GM18517 (cell line): ENCODE measurements around the gene SPON2.

Experiments
- ATAC-seq: cut with Tn5 transposase; IDR thresholded peaks from one replicate; pipeline ENCODE4 v1.9.1; 2021; ENCODE audit warnings: mild to moderate bottlenecking, moderate library complexity; ENCODE audit not compliant: unreplicated experiment

The SPON2 gene

GRCh38 chr4:1172971-1173757, 781 bp upstream of the SPON2 start:
- ATAC-seq: no peak

DNA sequence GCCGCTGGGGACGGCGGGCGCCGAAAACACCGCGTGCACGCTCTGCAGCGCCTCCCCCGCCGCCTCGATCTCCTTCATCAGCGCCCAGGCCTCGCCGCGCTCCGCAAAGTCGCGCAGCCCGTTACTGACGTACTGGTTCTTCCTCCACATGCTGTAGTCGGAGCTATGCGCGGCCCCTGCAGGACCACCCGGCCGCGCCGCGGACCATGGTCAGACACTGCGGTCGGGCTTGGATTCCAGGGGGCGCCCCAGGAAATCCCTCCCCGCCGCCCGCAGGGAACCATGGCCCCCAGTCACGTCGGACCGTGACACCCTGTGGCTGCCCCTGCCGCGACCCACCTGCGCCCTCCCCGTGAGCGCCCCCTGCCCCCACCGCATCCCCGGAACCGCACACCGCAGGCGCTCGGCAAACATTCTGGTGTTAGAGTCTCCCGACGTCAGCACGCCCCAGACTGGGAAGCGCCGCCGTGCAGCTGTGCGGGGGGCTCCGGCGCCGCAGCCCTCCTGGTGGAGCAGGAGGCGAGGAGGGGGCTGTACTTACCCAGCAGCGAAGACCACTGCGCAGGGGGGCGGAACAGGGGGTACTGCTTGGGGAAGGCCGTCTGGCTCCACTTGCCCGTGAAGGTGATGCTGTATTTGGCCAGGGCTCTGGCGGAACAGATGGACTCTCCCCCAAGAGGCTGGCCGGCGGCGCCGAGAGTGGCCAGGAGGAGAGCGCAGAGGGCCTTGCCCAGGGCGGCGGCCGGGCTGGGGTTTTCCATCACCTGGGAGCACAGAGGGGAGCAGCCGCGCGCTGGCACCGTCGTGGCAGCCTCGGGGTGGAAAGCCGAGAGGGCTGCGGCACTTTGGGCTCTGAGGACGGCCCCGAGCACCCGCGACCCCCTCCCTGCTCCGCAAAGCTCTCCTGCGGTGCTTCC, 814 bp downstream of the SPON2 start:
- ATAC-seq: no peak

- ATAC-seq: no peak
Observed at GRCh38 chr4:1170976-1171310, 1.4 kb downstream of the SPON2 start.

DNA sequence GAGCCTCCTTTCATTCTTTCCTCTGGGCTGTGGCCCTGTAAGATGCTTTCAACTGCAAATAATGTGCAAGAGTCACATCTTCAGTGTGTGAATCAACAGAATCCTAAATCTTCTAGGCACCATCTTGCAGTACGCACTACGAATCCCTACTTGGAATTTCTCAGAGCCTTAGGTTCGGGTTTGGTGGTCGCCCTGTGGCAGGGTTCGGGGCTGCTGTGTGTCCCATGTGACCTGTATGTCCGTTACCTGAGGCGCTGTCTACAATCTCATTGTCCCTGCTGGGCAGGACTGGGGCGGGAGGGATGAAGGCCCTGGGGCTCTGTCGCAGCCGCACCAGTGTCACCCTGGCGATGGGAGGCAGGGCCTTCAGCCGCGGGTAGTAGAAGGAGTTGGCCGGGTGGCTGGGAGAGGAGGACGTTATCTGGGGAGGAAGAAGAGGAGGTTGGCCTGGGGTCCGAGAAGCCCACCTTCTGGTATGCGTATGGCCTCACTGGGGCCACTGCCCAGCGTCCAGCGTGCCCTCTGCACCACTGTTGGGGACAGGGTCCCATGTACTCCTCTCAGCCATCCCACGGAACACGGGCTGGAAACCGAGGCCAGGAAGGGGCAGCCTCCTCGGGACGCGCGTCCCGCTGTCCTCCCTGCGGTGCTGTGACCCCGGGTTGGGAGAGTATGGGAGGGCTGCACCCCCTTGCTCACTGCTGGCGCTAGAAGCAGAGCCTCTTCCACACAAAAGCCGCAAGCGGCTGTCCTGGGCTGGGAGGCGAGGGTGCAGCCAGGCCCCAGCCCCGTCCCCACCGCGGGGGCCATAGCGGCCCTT, 2.0 kb downstream of the SPON2 start:
- no peak for ATAC-seq

GRCh38 chr4:1169691-1170096, 2.7 kb downstream of the SPON2 start:
- ATAC-seq: no peak

DNA sequence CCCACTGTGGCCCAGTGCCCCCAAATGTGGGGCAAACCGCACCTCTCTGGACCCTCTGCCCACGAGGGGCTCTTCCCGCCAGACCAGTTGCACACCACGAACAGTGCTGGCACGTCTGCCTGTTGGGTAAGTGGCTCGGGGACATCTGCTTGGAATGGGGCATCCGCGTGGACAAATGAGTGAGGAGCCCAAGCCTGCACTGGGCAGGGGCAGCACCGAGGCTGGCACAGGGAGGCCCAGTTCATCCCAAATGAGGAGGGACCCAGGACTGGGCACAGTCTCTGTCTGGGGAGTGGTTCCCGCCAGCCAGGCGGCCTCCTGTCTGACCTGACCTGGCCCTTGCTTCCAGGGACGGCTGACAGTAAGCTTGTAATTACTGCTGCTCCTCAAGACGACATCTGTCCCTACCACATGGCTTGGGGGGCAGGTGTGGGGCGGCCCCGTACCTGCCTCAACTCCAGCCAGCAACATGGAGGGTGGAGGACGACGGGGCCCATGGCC, 3.2 kb downstream of the SPON2 start:
- no peak for ATAC-seq

GRCh38 chr4:1168191-1169101, 3.9 kb downstream of the SPON2 start:
- no peak for ATAC-seq

- peak; percentile 89 for ATAC-seq
Observed at GRCh38 chr4:1167244-1167949, 5.0 kb downstream of the SPON2 start.

- peak; percentile 8 for ATAC-seq
Observed at GRCh38 chr4:1166509-1167243, 5.7 kb downstream of the SPON2 start.

- ATAC-seq: no peak
Observed at GRCh38 chr4:1164956-1165545, 7.3 kb downstream of the SPON2 start.

DNA sequence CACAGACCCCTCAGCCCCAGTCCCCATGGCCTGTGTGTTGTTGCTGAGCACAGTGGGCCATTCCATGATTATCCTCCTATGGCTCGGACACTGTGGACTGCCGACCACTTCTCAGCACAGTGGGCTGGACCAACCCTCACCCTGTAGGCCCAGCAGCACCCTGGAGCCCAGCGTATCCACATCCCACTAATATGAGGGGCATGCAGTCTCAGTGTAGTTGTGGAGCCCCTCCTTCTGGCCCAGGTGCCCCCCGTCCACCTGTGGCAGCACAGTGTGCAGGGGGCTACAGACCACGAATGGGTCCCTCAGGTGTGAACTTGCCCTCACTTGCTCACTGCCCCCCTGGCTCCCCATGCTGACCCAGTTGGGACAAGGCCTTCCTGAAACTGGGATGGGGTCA, 7.9 kb downstream of the SPON2 start:
- ATAC-seq: no peak

DNA sequence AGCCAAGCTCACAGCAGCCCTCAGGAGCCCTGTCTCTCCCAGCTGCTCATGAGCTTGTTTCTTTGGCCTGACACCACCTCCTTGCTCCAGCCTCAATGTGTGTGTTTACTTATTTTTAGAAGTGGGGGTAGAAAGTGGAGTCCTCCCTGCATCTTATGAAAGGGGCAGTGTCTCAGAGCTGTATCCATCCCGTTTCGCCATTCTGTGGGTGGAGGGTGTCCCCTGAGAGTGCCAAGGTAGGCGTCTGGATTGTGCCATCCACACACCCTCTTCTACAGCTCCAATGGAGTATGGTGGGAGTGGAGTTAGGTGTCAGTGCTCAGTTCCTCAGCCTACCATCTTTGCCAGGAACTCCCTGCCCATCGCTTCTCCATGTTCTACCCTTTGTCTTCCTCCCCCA, 8.3 kb downstream of the SPON2 start:
- no peak for ATAC-seq

GRCh38 chr4:1160351-1160750, 12.0 kb downstream of the SPON2 start:
- no peak for ATAC-seq

DNA sequence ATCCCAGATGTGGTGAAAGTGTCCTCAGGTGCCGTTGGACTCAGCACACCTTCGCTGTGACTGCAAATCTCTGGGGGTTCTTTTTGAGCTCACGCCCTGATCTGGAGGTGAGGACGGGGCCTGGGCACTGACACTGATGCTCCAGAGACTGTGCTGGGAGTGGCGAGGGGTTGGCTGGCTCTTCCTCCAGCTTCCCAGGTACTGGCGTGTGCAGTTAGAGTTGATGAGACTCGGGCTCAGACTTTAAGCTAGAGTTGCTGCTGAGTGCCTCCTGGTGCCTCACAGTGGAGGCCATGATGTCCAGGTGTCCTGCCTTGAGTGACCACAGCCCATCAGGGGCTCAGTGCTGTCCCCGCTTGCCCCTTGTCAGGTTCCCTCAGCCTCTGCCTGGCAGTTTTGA, 16.3 kb downstream of the SPON2 start:
- ATAC-seq: no peak

- ATAC-seq: no peak
Observed at GRCh38 chr4:1155314-1155713, 17.1 kb downstream of the SPON2 start.

- ATAC-seq: no peak
Observed at GRCh38 chr4:1154523-1155182, 17.7 kb downstream of the SPON2 start.

GRCh38 chr4:1154126-1154522, 18.3 kb downstream of the SPON2 start:
- ATAC-seq: no peak

- no peak for ATAC-seq
Observed at GRCh38 chr4:1153567-1154090, 18.8 kb downstream of the SPON2 start.
